Cardiac muscle cell (in vitro differentiated cells and primary cell): Measurements from ENCODE around the gene PGA5. TPM values are rescaled to one million over a fixed set of nuclear protein-coding genes. Genes with fewer than 3 reads are reported as not detected.

Experiments
- DNase-seq, 2 donors: peaks; one replicate each; pipeline versions ENCODE4 v3.0.0 to v3.0.0-alpha.2; 2010 to 2017; ENCODE audit warnings: low read depth in 1 of 2, low spot score in 1 of 2
- H3K27ac ChIP-seq: fragments of 200-600 bp; sonication (generic); 2 replicates; pipeline ENCODE4 v1.5.1; 2016
- H3K27me3 ChIP-seq: fragments of 200-600 bp; sonication (generic); 2 replicates; pipeline ENCODE4 v1.6.0; 2016; ENCODE audit warnings: control low read depth
- H3K36me3 ChIP-seq: fragments of 200-600 bp; sonication (generic); 2 replicates; pipeline ENCODE4 v1.5.1; 2016; ENCODE audit warnings: control low read depth
- H3K4me1 ChIP-seq: fragments of 200-600 bp; sonication (generic); 2 replicates; pipeline ENCODE4 v1.8.1; 2017; ENCODE audit warnings: low read depth, mild to moderate bottlenecking, mixed run types
- H3K4me3 ChIP-seq: fragments of 200-600 bp; sonication (generic); 2 replicates; pipeline ENCODE4 v1.5.1; 2016; ENCODE audit warnings: mild to moderate bottlenecking
- H3K9me3 ChIP-seq: fragments of 200-600 bp; sonication (generic); 2 replicates; pipeline ENCODE4 v1.5.1; 2017; ENCODE audit warnings: low read depth, mild to moderate bottlenecking, control low read depth
- polyA plus RNA-seq: library from polyadenylated mRNA; unstranded; fragments of >200 nt; fragmentation: Nextera tagmentation; extraction: Ambion mirVana; gene quantifications from 2 replicates; pipeline ENCODE4 v1.2.1, GENCODE V29; 2016
- total RNA-seq: library from RNA; depleted of rRNA; stranded (reverse); fragments of >200 nt; gene quantifications from 2 replicates; pipeline ENCODE4 v1.2.3, GENCODE V29; 2016
- TF ChIP-seq, protein P1 (sequence below): IDR thresholded peaks from 2 replicates; pipeline ENCODE4 v1.5.1; 2012; ENCODE audit warnings: low read depth, mild to moderate bottlenecking, low read length

Gene PGA5
- total and polyA plus RNA-seq, 2 experiments from 2014 or later = 0.89 to 4.8 TPM

- H3K27ac ChIP-seq = no peak overlapping the region
- DNase-seq = peak; percentile 40 to 64
Measured at GRCh38 chr11:61293867-61294716, 53.1 kb downstream of the PGA5 start.

GRCh38 chr11:61294717-61295595, 54.0 kb downstream of the PGA5 start, which contains the start of gene VWCE:
TSS of gene VWCE (minus strand) at chr11:61295316. CDS start at chr11:61295037, 279 bp downstream.
- H3K4me1 ChIP-seq = no peaks in the 10 kb centered on the region
- H3K27me3 ChIP-seq = peaks cover 5% of the 10 kb centered on the region
- no peaks in the 10 kb centered on the region for H3K9me3 ChIP-seq
- H3K27ac ChIP-seq = no peak within 1 kb of the TSS
- TF ChIP-seq, protein P1, sequence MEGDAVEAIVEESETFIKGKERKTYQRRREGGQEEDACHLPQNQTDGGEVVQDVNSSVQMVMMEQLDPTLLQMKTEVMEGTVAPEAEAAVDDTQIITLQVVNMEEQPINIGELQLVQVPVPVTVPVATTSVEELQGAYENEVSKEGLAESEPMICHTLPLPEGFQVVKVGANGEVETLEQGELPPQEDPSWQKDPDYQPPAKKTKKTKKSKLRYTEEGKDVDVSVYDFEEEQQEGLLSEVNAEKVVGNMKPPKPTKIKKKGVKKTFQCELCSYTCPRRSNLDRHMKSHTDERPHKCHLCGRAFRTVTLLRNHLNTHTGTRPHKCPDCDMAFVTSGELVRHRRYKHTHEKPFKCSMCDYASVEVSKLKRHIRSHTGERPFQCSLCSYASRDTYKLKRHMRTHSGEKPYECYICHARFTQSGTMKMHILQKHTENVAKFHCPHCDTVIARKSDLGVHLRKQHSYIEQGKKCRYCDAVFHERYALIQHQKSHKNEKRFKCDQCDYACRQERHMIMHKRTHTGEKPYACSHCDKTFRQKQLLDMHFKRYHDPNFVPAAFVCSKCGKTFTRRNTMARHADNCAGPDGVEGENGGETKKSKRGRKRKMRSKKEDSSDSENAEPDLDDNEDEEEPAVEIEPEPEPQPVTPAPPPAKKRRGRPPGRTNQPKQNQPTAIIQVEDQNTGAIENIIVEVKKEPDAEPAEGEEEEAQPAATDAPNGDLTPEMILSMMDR = peak; percentile 43
- H3K36me3 ChIP-seq = peaks cover 5% of the 10 kb centered on the region
- H3K4me3 ChIP-seq = peak within 1 kb of the TSS; percentile 40
- DNase-seq = peak; percentile 64 to 86

More at GRCh38 chr11:61293867-61294716, 53.1 kb downstream of the PGA5 start:
- Histone ChIP-seq H3K4me1 (no peaks in the 10 kb centered on the region), H3K4me3 (peak overlapping the region; percentile 40), H3K36me3 (no peaks in the 10 kb centered on the region), H3K27me3 (peaks cover 5% of the 10 kb centered on the region), H3K9me3 (no peaks in the 10 kb centered on the region)
- TF ChIP-seq, protein P1 = no peak

DNA sequence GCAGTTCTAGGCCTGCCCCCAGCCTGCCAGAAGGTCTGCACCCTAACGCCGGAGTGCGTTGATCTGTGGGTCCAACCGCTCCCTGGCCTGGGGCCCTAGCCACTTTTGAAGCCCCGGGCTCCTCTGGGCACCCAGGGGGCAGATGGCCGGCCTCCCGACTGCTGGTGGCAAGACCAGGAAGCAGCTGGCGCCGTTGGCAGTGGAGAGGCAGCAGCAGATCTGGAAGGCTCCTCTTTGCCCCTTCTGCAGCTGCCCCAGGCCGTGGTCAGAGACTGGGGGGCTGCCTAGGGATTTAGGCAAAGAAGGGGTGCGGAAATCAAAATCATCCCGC, 54.6 kb downstream of the PGA5 start:
- Histone ChIP-seq H3K4me3 (peak overlapping the region; percentile 40), H3K4me1 (no peaks in the 10 kb centered on the region), H3K9me3 (no peaks in the 10 kb centered on the region), H3K36me3 (peaks cover 11% of the 10 kb centered on the region), H3K27ac (no peak overlapping the region), H3K27me3 (peaks cover 5% of the 10 kb centered on the region)
- TF ChIP-seq, protein P1 = no peak
- no peak for DNase-seq

DNA sequence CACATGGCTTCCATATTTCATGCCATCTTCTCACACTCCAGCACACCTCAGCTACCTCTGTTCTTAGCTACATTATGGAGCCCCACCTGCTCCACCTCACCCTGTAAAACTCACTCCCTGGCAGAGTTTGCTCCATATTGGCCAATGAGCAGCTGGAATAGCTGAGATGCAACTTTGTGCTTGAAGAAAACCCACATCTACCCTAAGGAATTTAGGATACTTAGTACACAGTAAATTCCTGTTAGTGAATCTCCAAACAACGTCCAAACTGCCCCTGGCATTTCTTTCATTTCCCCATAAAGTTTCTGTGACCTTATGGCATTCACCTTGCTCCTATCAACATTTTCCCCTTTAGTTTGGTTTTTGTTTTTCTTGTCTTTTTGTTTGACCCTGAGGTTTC, 56.4 kb downstream of the PGA5 start:
- TF ChIP-seq, protein P1 = no peak
- Histone ChIP-seq H3K4me1 (no peaks in the 10 kb centered on the region), H3K4me3 (no peak overlapping the region), H3K27me3 (peaks cover 5% of the 10 kb centered on the region), H3K27ac (no peak overlapping the region), H3K36me3 (peaks cover 29% of the 10 kb centered on the region), H3K9me3 (no peaks in the 10 kb centered on the region)
- DNase-seq = no peak

GRCh38 chr11:61297746-61298145, 56.8 kb downstream of the PGA5 start:
- Histone ChIP-seq H3K9me3 (no peaks in the 10 kb centered on the region), H3K27me3 (peaks cover 5% of the 10 kb centered on the region), H3K36me3 (peaks cover 33% of the 10 kb centered on the region), H3K4me3 (no peak overlapping the region), H3K27ac (no peak overlapping the region), H3K4me1 (no peaks in the 10 kb centered on the region)
- DNase-seq = peak in 1 of 2 donors; percentile 97
- TF ChIP-seq, protein P1 = no peak
